Hypothalamus (tissue), 51 donors: ENCODE results near the gene DNAJB6.
A peak's percentile ranks its signal among the peaks of the same experiment; 100 is the strongest.

ENCODE experiments used
- DNase-seq, 51 donors: peaks; one replicate each; lab custom pipeline; 2025; lab: John Stamatoyannopoulos, UW

The DNAJB6 gene

DNA sequence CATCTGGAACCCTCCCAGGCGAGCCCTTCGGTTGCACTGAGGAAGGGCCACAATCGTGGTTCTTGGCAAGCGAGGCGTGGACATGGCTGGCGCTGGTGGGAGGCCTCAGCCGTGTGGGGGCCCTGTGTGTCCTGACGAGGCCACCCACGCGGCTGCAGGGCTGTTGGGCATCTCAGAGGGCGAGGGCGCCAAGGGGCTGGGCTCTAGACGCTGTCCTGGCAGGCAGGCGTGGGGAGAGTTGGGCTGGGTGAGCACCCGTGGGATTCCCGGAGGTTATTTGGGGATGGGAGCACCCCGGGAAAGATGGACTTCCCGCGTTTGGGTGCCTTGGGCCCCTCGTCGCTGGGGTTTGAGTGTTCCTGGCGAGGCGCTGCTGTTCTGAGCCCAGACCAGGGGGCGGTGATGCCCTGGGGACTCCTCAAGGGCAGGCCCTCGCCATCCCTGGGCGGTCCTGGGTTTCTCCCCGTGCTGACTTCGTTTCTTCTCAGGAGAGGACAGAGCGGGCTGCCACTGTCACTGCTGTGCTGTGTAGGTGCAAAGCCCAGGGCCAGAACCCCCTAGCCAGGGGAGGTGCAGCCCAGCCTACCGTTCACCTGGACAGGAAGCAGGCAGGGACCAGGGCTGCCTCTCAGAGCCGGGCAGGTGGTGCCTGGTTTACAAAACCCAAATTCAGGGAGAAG, 87.2 kb downstream of the DNAJB6 start:
- DNase-seq = no peak

DNA sequence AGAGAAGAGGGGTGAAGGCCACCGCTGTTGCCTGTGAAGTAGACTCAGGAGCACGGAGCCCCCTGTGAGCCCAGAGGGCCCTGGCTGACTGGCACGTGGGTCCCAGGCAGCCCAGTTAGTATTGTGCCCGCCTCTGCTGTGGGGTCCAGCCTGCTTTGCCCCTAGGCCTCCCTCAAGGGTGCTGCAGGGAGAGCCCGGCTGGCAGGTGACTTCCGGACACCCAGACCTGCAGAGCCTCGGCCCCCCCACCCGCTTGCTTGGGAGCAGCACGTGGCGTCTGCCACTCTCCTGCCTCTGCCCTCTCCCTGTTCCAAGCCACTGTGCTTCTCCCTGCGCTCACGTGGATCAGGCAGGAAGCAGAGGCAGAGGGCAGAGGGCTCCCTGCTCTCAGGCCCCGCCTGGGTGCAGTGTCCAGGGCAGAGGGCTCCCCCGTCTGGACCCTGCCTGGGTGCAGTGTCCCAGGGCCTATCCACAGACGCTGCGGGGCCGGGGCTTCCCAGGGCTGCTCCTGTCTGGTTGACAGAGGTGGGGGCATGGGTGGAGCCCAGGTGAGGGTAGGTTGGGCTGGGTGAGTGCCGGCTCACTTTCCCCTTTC, 88.4 kb downstream of the DNAJB6 start:
- no peak for DNase-seq

DNA sequence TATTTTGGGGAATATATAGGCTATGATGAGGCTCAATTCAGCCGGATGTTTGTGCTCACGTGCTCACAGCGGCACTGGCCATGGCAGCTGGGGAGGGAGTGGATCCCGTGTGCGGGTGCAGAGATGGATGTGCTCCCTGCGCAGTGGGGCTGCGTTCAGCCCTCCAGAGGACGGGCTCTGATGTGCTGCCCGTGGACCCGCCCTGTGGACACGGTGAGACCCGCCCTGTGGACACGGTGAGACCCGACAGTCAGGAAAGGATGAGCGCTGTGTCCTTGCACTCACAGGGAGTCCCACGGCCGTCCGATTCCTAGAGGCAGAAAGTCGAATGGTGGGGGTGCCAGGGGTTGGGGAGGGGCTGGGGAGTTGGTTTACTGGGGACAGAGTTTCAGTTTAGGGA, 89.0 kb downstream of the DNAJB6 start:
- no peak for DNase-seq

DNA sequence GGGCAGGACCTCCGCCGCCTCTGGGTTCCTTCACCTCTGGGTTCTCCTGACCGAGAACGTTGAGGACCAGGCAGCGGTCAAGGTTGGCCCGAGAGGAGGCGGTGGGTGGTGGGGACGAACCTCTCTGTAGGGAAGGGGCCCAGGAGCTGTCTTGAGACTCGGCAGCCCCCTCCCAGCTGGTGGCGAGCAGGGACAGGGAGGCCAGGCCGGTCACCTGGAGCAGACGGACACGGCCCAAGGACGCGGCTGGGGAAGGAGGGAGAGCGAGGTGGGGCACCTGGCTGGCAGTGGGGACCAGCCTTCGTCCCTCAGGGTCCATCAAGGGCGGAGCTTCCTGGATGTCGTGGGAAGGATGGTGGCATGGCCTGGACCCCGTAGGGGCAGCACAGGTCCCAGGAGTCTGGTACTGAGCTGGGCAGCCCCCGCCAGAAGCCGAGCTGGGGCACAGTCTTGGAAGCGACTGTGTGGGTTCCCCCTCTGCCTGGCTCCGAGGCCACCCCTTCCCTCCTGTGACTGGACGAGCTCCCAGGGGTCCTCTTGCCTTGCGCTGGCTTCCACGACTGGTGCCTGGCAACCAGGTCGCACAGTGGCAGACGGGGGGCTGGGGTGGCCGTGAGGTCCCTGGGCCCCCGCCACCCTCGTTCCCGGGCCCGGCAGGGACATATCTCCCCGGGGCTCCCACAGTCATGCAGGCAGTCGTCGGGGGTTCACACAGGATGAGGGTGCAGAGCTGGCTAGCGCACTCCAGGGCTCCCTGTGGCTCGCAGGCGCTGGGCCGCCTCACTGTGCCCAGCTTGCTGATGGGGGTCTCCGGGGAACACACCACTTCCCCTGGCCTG, 89.9 kb downstream of the DNAJB6 start:
- no peak for DNase-seq

DNA sequence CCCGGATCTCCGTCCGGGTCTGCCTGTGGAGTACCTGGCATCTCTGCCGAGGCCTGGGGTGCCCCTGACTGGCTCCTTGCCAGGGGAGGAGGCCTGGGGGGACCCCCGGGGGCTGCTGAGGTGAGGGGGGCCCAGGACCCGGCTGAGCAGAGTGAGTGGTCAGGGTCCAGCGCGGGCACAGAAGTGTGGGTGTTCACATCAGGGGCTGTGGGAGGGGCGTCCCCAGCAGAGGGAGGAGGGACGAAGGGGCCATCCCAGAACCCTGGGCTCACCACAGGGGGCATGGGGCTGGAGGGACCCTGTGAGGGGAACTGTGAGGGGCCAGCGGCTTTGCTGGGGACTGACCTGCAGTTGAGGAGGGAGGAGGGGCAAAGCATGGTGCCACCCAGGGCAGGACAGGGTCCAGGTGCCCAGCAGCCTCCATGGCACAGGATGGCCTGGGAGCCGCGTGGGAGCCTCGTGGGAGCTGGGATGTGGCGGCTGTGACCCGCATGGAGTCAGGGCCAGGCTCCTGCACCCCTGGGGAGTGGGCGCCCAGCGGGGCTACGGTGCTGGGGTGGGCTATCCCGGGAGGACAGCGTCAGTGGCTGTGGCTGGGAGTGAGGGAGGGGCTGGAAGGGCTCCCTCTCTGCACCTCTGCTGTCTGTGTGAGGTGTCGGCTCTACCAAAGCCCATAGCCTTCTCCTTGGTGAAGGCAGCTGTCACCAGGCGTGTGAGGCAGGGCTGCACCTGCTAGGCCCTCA, 91.2 kb downstream of the DNAJB6 start:
- DNase-seq = no peak

DNA sequence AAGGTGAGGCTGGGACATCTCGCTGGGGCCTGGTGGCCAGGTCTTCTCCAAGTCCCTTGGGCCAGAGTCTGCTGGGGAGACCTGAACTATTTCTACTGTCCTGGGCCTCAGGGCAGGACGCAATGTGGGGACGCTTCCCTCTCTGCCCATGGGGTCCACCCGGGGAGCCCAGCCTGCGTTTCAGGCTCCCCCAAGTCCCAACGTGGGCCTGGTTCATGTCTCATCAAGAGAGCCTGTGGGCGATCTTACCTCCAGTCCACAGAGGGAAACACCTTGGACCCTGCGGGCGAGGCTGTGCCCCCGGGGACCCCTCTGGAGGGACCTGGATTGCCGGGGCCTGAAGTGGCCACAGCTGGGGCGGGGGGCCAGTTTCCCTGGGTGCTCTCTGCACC, 91.7 kb downstream of the DNAJB6 start:
- DNase-seq = no peak

DNA sequence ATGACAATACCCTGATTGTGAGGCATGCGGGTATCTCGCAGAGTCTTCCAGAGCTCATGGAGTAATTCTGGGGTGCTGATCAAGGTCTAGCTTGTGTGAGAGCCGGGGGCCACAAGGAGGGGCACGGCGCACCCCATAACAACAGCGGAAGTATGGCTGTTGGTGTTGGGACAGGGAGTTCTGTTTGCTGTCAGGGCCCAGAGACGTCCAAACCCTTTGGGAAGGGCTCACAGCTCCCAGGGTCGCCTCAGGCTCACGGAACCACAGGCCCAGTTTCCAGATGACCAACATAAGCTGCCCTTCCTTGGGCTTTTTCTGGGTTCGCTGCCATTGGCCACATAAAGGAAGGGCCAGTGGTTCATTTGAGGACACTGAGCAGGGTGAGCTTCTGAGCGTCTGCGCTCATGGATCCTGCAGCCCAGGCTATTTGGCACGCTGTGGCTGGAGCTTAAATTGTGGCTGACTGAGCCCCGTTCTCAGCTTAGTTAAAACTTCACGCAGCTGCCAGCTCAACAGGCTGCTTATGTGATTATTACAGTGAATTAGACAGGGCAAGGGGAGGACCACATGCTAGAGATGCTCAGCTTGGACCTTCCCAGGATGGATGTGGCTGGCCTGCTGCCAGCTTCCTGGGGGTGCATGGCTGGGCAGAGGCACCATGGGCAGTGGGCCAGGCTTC, 92.3 kb downstream of the DNAJB6 start:
- DNase-seq = peak in 1 of 51 donors; percentile 11

DNA sequence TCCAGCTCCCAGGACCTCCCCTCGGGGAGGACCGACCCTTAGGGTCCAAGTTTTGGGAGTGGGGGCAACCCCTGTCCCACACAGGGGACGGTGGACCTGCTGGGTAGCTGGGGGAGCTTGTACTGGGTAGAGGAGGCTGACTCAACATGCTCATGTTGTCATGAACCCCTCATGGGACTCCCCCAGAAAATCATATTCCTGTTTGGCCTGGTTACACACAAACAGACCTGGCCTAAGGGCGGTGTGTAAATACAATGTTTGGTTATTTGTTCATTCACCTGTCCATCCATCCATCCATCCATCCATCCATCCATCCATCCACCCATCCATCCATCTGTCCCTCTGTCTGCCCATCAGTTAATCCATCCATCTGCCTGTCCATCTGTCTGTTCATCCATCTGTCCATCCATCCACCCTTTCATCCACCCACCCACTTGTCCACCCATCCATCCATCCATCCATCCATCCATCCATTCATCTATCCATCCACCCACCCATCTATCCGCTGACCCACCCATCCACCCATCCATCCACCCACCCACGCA, 92.9 kb downstream of the DNAJB6 start:
- DNase-seq = no peak

DNA sequence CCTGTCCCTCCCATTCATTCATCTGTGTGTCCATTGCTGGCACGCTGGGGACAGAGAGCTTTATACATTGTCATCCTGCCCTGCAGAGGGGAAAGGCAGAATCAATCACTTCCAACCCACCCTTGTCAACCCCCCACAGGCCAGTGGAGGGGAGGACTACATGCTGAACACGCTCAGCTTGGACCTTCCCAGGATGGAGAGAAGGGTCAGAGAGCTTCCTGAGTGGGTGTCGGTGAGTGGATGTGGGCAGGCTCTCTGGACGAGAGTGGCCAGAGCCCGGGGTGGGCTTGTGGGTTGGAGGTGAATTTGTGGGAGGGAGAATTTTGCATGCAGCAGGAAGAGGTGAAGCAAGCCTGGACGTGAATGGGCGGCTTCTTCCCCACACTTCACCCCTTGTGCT, 93.9 kb downstream of the DNAJB6 start:
- DNase-seq = no peak

DNA sequence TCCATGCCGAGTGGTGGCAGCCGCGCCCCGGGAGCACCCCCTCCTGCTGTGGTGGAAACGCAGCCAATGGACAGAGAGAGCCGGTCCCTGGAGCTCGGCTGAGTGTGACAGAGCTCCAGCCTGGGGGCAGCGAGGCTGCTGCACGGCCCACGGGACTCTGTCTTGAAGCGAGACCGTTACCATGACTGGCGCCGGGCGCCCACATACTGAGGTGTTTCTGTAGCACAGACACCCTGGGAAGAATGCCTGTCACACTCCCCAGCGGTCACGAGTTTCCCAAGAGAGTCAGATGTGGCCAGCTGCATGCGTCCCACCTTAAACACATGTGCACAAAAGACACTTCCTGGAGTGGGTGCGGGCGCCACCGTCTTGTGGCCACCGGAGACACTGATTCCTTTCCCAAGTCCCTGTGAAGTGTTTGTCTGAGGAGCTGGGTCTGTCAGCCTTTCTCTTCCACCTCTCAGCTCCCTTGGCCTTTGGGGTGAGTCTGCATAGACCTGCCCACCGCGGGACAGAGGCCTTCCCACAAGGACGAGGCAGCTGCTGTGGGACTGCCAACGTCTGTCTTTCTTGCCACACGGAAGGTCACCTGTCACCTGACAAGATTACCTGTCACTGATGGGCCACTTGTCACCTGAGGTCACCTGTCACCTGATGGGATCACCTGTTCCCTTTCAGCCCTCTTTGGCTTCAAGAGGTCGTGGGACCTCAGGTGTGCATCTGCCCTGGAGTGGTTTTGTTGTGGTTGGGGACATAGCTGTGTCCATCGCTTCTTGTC, 94.6 kb downstream of the DNAJB6 start:
- DNase-seq = no peak

DNA sequence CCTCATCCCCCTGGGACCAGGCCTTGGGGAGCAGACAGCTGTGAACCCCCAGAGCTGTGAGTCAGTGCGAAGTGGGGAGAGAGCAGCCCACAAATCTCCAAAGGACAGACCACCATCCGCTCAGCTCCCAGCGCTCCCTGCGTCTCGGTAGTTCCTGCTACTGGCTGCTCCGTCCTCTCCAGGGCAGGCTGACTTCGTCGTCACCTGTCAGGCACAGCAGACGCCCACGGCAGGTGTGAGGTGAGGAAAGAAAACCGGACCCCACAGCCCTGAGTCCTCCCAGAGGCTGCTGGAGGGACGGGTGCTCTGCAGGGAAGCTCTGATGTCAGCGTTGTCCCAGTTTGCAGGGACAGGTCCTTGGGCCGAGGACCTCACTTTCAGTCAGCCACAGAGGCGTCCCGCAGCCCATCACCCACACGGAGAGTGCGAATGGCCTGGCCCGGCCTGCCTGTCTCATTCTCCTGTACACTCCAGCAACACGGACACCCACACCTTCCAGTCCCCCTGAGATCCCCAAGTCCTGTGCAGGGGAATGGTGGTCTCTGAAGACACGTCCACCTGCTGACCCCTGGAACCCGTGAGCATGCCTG, 95.2 kb downstream of the DNAJB6 start:
- DNase-seq = no peak

DNA sequence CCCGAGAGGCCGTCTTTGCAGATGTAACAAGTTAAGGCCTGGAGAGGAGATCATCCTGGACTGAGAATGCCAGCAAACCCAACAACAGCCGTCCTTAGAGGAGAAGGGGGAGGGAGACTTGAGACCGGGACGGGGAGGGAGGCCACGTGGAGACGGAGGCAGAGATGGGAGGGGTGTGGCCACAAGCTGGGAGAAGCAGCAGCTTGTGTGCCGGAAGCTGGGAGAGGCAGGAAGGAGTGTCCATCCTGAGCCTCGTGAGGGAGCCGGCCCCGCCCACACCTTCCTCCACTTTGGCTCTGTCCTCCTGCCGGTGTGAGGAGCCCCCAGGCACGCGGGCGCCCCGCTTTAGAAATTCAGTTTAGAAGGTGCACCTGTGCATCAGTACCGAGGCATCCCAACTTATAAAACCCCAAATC, 95.7 kb downstream of the DNAJB6 start:
- peak in 12 of 51 donors; percentile 3 to 43 (median 23) for DNase-seq

DNA sequence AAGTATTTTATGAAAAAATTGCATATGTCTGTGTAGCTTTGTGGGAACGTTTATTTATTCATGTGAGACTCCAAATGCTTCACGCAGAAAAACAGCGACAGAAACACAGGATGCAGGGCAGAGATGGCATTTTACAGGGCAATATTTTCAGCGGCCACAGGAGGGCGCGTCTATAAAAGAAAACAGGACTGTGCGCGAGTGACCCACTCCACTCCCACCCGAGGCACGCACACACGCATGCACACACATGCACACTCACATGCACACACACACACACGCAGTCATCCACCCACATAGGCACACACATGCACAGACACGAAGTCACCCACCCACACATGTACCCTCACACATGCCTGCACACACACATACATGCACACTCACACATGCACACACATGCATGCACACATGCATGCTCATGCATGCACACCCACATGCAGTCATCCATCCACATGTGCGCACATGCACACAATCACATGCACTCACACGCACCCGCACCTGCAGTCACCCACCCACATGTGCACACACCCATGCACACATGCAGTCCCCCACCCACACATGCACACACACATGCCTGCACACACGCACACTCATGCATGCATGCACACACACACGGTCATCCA, 96.3 kb downstream of the DNAJB6 start:
- DNase-seq = peak in 24 of 51 donors; percentile 3 to 57 (median 24)

DNA sequence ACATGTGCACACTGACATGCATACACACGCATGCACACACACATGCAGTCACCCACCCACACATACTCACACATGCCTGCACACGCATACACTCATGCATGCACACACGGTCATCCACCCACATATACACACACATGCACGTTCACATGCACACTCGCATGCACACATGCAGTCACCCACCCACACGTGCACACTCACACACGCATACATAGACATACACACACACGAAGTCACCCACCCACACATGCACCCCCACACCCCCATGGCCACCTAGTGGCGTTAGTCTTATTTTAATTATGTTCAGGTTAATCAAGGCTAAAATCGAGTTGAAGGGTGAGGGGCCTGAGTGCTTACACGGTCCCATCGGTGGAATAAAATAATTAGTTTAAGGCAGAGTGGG, 96.8 kb downstream of the DNAJB6 start:
- DNase-seq = no peak

DNA sequence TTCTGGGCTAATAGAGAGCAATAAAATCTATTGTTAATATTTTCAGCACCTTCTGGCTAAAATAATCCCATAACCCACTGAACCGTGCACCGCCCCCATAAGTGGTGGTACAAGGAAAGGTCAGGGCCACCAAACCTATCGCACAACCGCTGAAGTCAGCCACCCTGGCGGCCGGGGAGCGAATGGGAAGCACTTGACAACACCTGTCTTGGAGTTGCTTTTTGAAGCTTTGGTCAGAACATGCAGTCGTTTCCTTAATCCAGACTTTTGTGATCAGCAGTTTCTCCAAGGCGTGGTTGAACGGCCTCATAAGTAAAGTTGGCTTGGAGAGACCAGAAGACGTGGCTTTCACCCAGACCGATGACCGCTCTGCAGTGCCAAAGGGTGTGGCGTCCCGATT, 97.4 kb downstream of the DNAJB6 start:
- DNase-seq = no peak

DNA sequence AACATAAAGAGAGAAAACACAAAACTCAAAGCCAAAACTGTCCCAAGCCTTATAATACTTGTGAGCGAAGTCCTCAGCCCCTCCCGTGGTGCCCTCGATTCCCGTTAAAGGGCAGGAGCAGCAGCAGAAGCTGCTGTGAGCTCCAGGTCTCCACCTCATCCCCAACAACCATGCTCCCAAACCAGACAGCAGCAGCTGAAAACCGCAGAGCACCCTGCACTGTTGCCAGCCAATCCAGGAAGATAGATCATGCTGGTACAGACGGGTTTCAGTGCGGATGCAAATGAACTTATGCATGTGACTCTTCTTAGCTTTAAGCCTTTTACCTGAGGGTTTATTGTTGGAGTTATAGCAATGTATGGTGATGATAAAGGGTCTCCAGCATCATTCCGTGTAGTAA, 97.9 kb downstream of the DNAJB6 start:
- DNase-seq = no peak

DNA sequence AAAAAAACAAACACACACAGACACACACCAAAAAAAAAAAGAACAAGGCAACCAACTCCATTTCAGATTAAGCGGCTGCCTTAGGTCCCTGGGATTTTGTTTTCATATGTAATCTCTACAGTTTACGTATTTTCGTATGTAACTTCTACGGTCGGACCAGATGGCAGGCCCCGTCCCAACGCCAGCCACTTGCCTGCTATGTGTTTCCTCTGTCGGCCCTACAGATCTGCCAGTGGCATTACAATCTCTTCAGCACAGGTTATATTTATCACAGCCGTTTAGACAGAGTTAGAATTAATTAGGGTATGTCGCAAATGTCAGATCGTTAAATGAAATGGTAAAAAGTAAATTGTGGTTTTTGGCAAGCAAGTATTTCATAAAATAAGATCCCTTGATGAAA, 99.3 kb downstream of the DNAJB6 start:
- no peak for DNase-seq

DNA sequence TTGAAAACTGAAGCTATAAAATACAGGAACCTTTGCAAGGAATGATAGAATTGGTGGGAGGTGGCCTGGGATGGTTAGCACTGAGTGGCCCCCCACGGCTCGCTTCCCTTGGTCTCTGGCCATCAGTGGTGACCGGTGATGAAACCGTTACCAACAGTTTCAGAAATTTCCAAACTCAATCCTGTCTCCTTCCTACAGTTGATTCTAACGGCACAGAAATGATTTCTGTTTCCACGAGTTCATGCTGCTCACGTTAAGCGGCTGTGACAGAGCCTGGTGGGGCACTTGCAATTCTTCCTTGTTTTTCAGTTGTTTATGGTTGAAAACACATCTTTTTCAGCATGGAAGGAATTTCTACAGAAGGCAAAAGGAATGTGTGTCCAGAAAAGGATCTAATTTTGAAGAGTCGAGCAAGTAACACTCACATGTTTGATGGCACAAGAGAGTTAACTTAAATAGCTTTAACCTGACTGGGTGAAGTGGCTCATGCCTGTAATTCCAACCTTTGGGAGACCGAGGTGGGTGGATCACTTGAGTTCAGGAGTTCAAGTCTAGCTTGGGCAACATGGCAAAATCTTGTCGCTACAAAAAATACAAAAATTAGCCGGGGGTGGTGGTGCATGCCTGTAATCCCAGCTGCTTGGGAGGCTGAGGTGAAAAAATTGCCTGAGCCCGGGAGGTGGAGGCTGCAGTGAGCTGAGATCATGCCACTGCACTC, 100.1 kb downstream of the DNAJB6 start:
- no peak for DNase-seq
